Stomach (tissue), 4 donors: ENCODE data around the gene GRIFIN.

ENCODE experiments used
- POLR2A ChIP-seq, 4 donors: fragments of 450-650 bp; IDR thresholded peaks; one replicate each; pipeline ENCODE4 v1.6.1; 2016; ENCODE audit warnings: antibody characterized with exemption in 4 of 4, control low read depth in 2 of 4, mild to moderate bottlenecking in 1 of 4, moderate library complexity in 1 of 4
- TF ChIP-seq, protein P1 (sequence below), 7 experiments: fragments of 450-650 bp in 4 of 7; fragments of 200-600 bp in 3 of 7; sonication (generic) in 3 of 7; IDR thresholded peaks; one replicate each; pipeline ENCODE4 v1.5.1; 2016 to 2019; ENCODE audit warnings: antibody characterized with exemption in 7 of 7, control low read depth in 2 of 7, mild to moderate bottlenecking in 1 of 7

GRCh38 chr7:2499181-2499580 is 23.0 kb upstream of the GRIFIN start:
- TF ChIP-seq, protein P1, sequence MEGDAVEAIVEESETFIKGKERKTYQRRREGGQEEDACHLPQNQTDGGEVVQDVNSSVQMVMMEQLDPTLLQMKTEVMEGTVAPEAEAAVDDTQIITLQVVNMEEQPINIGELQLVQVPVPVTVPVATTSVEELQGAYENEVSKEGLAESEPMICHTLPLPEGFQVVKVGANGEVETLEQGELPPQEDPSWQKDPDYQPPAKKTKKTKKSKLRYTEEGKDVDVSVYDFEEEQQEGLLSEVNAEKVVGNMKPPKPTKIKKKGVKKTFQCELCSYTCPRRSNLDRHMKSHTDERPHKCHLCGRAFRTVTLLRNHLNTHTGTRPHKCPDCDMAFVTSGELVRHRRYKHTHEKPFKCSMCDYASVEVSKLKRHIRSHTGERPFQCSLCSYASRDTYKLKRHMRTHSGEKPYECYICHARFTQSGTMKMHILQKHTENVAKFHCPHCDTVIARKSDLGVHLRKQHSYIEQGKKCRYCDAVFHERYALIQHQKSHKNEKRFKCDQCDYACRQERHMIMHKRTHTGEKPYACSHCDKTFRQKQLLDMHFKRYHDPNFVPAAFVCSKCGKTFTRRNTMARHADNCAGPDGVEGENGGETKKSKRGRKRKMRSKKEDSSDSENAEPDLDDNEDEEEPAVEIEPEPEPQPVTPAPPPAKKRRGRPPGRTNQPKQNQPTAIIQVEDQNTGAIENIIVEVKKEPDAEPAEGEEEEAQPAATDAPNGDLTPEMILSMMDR (IDR thresholded peaks at IDR 0.05), result no peak
- no peak for TF ChIP-seq POLR2A (IDR thresholded peaks at IDR 0.05)
